ENCODE measurements around the gene TMEM51.

Gene TMEM51

DNA sequence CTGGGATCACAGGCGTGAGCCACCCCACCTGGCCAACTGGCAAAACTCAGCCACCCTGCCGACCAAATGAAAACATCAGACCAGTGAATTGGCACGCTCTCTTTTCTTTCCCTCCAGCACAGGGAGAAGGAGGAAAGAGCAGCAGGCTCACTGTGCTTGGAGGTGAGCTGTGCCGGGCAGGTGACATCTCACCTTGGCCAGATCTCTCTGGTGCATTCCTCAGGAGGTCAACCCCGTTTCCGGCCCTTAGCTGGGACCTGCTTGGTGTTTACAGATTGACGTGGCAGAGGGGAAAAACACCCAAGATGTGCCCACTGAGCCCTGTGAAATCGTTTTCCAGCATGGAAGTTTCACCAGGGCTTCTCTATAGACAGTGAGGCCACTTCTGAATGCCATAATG, 45.1 kb downstream of the TMEM51 start:
- Histone ChIP-seq H3K4me3 (ENCODE audit: low read depth, low read length) (no peak overlapping the region), H3K27me3 (ENCODE audit: control insufficient read depth, insufficient read depth, low read length) (no peaks in the 10 kb centered on the region), H3K4me1 (ENCODE audit: control insufficient read depth, insufficient read depth, low read length) (peaks cover 34% of the 10 kb centered on the region)

DNA sequence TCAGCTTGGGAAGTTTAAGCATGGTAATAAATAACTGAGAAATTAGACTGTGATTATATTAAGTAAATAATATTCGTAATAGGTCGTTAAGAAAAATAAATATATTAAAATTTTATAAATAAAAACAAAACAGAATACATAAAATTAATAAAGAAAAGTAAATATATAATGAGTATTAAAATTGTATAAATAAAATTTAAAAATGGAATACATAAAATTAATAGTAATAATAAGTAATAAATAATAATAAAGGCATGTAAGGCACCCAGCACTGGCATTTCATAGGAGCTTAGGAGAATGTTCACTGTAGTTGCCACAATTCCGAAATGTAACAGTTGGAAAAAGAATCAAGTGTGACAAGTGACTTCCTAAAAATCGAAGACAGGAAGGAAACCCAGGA, 47.7 kb downstream of the TMEM51 start:
- Histone ChIP-seq H3K4me3 (ENCODE audit: low read depth, low read length) (no peak overlapping the region), H3K36me3 (ENCODE audit: control insufficient read depth, insufficient read depth, low read length) (no peaks in the 10 kb centered on the region), H3K9me3 (ENCODE audit: control insufficient read depth, insufficient read depth, low read depth, low read length) (no peaks in the 10 kb centered on the region), H3K27me3 (ENCODE audit: control insufficient read depth, insufficient read depth, low read length) (no peaks in the 10 kb centered on the region), H3K4me1 (ENCODE audit: control insufficient read depth, insufficient read depth, low read length) (peaks cover 34% of the 10 kb centered on the region), H3K9ac (ENCODE audit: low read length) (no peak overlapping the region), H3K27ac (ENCODE audit: low read depth, low read length) (no peak overlapping the region)

More for the DNA sequence above, 45.1 kb downstream of the TMEM51 start:
- H3K36me3 ChIP-seq (ENCODE audit: control insufficient read depth, insufficient read depth, low read length): no peaks in the 10 kb centered on the region
- no peak overlapping the region for H3K27ac ChIP-seq (ENCODE audit: low read depth, low read length)
- no peaks in the 10 kb centered on the region for H3K9me3 ChIP-seq (ENCODE audit: control insufficient read depth, insufficient read depth, low read depth, low read length)
- H3K9ac ChIP-seq (ENCODE audit: low read length): no peak overlapping the region

DNA sequence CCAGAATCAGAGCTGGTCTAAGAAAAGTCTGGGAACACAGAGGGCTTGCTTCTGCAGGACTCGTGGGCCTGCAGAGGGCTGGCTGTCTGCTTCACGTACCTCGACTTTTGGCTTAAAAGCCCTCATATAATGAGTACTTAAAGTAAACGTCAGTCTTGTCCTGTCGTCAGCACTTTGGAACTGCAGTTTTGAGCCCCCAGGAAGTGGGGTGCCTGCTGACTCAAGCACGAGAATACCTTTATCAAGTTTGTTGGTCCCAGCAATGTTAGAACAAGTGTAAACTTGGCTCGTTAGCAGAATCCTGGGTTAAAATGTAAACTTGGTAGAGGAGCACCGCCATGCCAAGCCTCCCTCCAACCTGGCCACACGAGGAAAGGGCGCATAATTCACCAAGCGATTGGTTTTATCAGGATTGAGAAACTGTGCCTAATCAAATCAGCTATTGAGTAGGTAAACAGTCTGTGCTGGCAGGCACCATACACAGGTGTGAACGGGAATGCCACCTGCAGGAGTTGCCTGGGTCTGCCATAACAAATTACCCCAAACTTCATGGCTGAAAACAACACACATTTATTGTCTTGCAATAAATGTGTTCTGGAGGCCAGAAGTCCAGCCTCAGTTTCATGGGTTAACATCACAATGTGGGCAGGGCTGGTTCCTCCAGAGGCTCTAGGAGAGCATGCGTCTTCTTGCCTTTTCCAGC, 48.5 kb downstream of the TMEM51 start:
- Histone ChIP-seq H3K9ac (ENCODE audit: low read length) (no peak overlapping the region), H3K27ac (ENCODE audit: low read depth, low read length) (no peak overlapping the region), H3K4me1 (ENCODE audit: control insufficient read depth, insufficient read depth, low read length) (peaks cover 34% of the 10 kb centered on the region), H3K4me3 (ENCODE audit: low read depth, low read length) (no peak overlapping the region), H3K36me3 (ENCODE audit: control insufficient read depth, insufficient read depth, low read length) (no peaks in the 10 kb centered on the region), H3K27me3 (ENCODE audit: control insufficient read depth, insufficient read depth, low read length) (no peaks in the 10 kb centered on the region), H3K9me3 (ENCODE audit: control insufficient read depth, insufficient read depth, low read depth, low read length) (no peaks in the 10 kb centered on the region)

DNA sequence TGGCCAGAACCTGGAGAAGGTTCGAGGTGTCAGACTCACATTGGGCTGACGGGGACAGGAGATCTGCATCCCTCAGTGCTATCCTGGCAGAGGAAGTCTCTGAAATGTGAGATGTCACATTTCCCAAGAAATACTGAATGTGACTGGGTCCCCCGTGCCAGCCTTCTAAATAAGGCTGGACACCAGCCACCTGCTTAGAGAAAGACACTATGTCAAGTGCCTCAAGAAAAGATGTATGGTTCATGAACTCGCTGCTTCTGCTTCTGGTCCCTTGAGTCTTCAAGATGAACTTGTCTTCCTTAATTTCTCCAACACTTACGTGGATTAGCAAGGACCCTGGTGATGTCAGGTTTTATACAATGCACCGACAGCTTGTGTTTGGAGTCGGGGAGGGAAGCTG, 51.4 kb downstream of the TMEM51 start:
- Histone ChIP-seq H3K27ac (ENCODE audit: low read depth, low read length) (no peak overlapping the region), H3K9me3 (ENCODE audit: control insufficient read depth, insufficient read depth, low read depth, low read length) (no peaks in the 10 kb centered on the region), H3K36me3 (ENCODE audit: control insufficient read depth, insufficient read depth, low read length) (no peaks in the 10 kb centered on the region), H3K4me1 (ENCODE audit: control insufficient read depth, insufficient read depth, low read length) (peaks cover 37% of the 10 kb centered on the region), H3K9ac (ENCODE audit: low read length) (no peak overlapping the region), H3K27me3 (ENCODE audit: control insufficient read depth, insufficient read depth, low read length) (no peaks in the 10 kb centered on the region), H3K4me3 (ENCODE audit: low read depth, low read length) (no peak overlapping the region)

DNA sequence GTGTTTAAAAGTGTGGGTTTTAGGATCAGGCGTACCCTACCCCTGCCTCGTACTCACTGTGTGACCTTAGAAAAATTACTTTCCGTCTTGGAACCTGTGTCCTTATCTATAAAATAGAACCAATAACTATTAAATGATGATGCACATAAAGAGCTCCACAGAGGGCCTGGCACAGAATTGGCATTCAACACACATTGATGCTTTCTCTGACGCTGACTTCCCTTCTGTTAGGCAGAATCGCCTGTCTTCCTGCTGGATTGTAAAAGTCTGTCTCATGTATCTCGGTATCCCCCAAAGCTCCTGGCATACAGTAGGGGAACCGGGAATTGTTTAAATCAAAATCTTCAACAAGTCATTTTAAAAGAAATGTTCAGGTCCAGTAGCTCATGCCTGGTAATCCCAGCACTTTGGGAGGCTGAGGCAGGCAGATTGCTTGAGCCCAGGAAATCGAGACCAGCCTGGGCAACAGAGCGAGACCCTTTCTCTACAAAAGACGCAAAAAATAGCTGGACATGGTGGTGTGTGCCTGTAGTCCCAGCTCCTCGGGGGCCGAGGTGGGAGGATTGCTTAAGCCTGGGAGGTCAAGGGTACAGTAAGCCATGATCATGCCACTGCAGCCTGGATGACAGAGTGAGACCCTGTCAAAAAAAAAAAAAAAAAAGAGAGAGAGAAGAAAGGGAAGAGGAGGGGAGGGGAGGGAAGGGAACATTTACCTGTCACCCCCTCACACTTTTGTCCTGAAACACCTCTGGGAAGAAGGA, 52.2 kb downstream of the TMEM51 start:
- Histone ChIP-seq H3K9me3 (ENCODE audit: control insufficient read depth, insufficient read depth, low read depth, low read length) (no peaks in the 10 kb centered on the region), H3K36me3 (ENCODE audit: control insufficient read depth, insufficient read depth, low read length) (no peaks in the 10 kb centered on the region), H3K4me1 (ENCODE audit: control insufficient read depth, insufficient read depth, low read length) (peaks cover 33% of the 10 kb centered on the region), H3K9ac (ENCODE audit: low read length) (no peak overlapping the region), H3K4me3 (ENCODE audit: low read depth, low read length) (no peak overlapping the region), H3K27me3 (ENCODE audit: control insufficient read depth, insufficient read depth, low read length) (no peaks in the 10 kb centered on the region), H3K27ac (ENCODE audit: low read depth, low read length) (no peak overlapping the region)

DNA sequence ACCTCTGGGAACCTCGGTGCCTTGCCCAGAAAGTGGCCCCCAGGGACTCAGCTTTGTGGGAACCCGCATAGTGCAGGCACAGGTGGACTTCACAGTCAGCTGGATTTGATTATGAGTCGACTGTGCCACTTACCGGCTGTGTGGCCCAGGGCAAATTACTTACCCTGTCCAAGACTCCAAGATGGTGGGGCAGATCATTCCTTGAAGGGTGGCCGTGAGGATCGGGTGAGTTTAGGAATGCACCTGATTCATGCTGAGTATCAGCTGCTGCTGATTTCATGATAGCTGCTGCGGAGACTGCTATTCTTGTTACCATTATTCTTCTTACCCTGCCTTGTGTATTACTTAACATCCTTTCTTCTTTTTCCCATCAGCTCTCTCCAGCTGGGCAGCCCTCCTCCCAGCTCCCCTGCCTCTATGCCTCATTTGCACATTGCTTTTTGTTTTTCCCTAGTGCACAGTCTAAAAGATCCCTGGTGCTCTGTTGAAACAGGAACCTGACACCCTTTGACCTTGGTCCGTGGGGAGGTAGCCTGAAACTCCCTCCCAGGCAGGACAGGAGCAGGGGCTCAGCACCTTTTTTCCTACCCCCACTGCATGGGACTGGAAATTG, 53.0 kb downstream of the TMEM51 start:
- Histone ChIP-seq H3K9ac (ENCODE audit: low read length) (peak overlapping the region; percentile 26), H3K9me3 (ENCODE audit: control insufficient read depth, insufficient read depth, low read depth, low read length) (no peaks in the 10 kb centered on the region), H3K27ac (ENCODE audit: low read depth, low read length) (no peak overlapping the region), H3K36me3 (ENCODE audit: control insufficient read depth, insufficient read depth, low read length) (no peaks in the 10 kb centered on the region), H3K4me3 (ENCODE audit: low read depth, low read length) (peak overlapping the region; percentile 27), H3K4me1 (ENCODE audit: control insufficient read depth, insufficient read depth, low read length) (peaks cover 30% of the 10 kb centered on the region), H3K27me3 (ENCODE audit: control insufficient read depth, insufficient read depth, low read length) (no peaks in the 10 kb centered on the region)

DNA sequence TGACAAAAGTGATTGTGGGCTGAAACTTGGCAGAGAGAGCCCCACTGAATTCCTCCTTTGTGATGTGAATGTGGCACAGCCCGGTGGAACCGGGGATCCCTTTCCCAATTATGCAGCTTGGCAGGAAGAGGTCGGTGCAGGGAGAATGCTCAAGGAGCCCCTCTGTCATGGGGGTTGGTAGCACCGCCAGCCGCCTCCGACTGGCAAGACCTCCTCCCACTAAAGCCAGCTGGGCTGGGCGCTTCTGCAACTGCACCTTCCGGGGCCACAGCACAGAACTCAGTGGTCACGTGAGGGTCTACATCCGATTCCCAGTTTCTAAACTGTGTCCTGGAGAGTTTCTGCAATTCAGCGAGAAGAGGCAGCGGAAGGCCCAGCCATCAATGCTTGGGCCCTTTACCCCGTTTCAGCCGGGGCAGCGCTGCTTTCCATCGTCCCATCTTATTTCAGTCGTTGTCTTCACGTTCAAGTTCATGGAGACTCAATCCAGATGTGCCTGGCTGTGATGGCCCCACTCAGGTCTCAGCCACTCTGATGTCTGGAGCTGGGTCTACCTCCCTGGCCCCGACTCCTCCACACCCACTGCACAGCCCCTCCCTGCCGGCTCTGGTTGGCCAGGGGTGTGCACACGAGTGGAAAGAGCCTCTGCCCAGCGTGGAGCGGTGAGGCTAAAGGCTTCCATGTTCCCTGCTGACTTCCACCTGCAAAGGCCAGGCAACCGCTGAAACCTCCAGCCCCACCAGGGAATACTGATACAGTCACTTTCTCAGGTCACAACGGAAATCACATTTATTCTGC, 53.7 kb downstream of the TMEM51 start:
- Histone ChIP-seq H3K36me3 (ENCODE audit: control insufficient read depth, insufficient read depth, low read length) (no peaks in the 10 kb centered on the region), H3K9ac (ENCODE audit: low read length) (peak overlapping the region; percentile 26), H3K27ac (ENCODE audit: low read depth, low read length) (no peak overlapping the region), H3K4me3 (ENCODE audit: low read depth, low read length) (peak overlapping the region; percentile 27), H3K9me3 (ENCODE audit: control insufficient read depth, insufficient read depth, low read depth, low read length) (no peaks in the 10 kb centered on the region), H3K4me1 (ENCODE audit: control insufficient read depth, insufficient read depth, low read length) (peaks cover 27% of the 10 kb centered on the region), H3K27me3 (ENCODE audit: control insufficient read depth, insufficient read depth, low read length) (no peaks in the 10 kb centered on the region)

DNA sequence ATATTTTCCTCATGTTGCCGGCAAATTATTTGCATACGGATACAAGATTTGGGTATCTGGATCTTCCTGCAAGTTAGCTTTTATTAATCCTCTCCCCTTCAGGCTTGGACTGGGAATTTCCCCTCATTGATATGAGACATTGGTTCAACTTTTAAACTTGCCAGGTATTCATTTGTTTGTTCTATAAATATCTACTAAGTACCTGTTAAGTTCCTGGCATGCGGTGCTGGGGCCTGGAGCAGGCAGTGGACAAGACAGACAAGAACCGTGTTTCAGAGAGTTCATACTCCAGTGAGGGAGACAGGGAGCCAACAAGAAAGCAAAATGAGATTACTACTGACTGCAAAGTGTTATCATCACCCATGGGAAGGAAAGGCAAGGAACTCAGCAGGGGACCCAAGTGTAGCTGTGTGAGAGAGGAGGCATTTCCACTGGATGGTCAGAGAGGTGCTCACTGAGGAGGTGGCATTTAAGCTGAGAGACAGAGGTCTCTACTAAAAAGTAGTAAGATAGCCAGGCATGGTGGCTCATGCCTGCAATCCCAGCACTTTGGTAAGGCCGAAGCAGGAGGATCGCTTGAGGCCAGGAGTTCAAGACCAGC, 54.4 kb downstream of the TMEM51 start:
- Histone ChIP-seq H3K4me1 (ENCODE audit: control insufficient read depth, insufficient read depth, low read length) (peaks cover 33% of the 10 kb centered on the region), H3K27me3 (ENCODE audit: control insufficient read depth, insufficient read depth, low read length) (no peaks in the 10 kb centered on the region), H3K9ac (ENCODE audit: low read length) (no peak overlapping the region), H3K9me3 (ENCODE audit: control insufficient read depth, insufficient read depth, low read depth, low read length) (no peaks in the 10 kb centered on the region), H3K27ac (ENCODE audit: low read depth, low read length) (no peak overlapping the region), H3K36me3 (ENCODE audit: control insufficient read depth, insufficient read depth, low read length) (no peaks in the 10 kb centered on the region), H3K4me3 (ENCODE audit: low read depth, low read length) (no peak overlapping the region)

DNA sequence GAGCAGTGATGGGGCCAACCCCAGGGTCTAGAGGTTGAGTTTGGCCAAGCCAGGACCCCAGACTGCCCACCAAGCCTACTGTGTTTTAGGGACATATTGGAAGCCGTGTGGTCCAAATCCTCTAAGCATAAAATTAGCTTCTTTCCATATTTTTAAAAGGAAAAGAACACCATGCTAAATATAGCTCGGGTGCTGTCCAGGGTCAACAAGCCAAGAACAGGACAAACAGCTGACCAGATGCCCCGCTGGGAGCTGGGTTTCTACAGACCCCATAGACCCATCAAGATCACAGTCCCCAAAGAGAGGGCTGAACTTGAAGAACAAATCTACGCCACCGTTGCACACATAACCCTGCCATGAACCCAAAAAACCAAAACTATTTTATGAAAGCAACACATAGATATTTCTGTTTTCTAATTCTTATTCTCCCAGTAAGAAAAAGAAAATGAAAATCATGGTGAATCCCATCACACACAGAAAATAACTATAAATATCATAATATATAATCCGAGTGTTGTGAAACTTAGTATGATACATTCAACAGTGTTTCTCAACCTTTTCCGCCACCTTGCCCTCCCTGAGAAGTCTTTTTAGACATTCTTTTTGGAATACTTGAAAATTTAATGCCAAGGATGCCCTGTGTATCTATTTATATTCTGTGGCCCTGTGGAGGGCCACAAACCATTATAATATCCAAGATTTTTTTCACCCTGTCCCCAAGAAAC, 57.3 kb downstream of the TMEM51 start:
- Histone ChIP-seq H3K9me3 (ENCODE audit: control insufficient read depth, insufficient read depth, low read depth, low read length) (no peaks in the 10 kb centered on the region), H3K27ac (ENCODE audit: low read depth, low read length) (no peak overlapping the region), H3K4me3 (ENCODE audit: low read depth, low read length) (no peak overlapping the region), H3K4me1 (ENCODE audit: control insufficient read depth, insufficient read depth, low read length) (peaks cover 41% of the 10 kb centered on the region), H3K27me3 (ENCODE audit: control insufficient read depth, insufficient read depth, low read length) (no peaks in the 10 kb centered on the region), H3K36me3 (ENCODE audit: control insufficient read depth, insufficient read depth, low read length) (0 out of 2 replicates have a peak, but pooled peaks cover 5% of the 10 kb centered on the region), H3K9ac (ENCODE audit: low read length) (no peak overlapping the region)

DNA sequence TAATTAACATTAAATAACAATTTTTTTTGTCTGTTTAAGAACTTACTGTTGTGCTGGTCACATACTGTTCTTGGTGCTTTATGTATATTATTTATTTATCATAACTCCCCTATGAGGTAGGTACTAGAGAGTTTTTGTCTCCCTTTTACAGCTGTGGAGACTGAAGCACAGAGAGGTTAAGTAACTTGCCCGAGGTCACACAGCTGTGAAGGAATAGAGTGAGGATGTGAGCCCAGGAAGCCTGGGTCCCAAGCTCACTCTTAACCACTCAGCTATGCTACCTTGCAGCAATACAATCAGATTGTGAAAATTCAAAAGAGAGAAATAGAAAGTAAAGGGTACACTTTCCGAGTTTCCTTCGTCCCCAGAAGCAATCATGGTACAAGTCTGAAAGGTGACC, 57.9 kb downstream of the TMEM51 start:
- Histone ChIP-seq H3K4me3 (ENCODE audit: low read depth, low read length) (no peak overlapping the region), H3K4me1 (ENCODE audit: control insufficient read depth, insufficient read depth, low read length) (peaks cover 36% of the 10 kb centered on the region), H3K9ac (ENCODE audit: low read length) (no peak overlapping the region), H3K36me3 (ENCODE audit: control insufficient read depth, insufficient read depth, low read length) (0 out of 2 replicates have a peak, but pooled peaks cover 5% of the 10 kb centered on the region), H3K9me3 (ENCODE audit: control insufficient read depth, insufficient read depth, low read depth, low read length) (no peaks in the 10 kb centered on the region), H3K27ac (ENCODE audit: low read depth, low read length) (no peak overlapping the region), H3K27me3 (ENCODE audit: control insufficient read depth, insufficient read depth, low read length) (no peaks in the 10 kb centered on the region)
